GM19328 (cell line): ENCODE measurements around the gene PIGH.
A peak's percentile ranks its signal among the peaks of the same experiment; 100 is the strongest.
"Not testable (repeated sequence)": the region's sequence is repeated elsewhere in the genome, so short reads cannot be mapped to it uniquely, and the experiment has no call there.

Source experiments
- ATAC-seq: cut with Tn5 transposase; IDR thresholded peaks from one replicate; pipeline ENCODE4 v1.9.1; 2021; ENCODE audit warnings: mild to moderate bottlenecking, moderate library complexity; ENCODE audit not compliant: unreplicated experiment

Gene PIGH

DNA sequence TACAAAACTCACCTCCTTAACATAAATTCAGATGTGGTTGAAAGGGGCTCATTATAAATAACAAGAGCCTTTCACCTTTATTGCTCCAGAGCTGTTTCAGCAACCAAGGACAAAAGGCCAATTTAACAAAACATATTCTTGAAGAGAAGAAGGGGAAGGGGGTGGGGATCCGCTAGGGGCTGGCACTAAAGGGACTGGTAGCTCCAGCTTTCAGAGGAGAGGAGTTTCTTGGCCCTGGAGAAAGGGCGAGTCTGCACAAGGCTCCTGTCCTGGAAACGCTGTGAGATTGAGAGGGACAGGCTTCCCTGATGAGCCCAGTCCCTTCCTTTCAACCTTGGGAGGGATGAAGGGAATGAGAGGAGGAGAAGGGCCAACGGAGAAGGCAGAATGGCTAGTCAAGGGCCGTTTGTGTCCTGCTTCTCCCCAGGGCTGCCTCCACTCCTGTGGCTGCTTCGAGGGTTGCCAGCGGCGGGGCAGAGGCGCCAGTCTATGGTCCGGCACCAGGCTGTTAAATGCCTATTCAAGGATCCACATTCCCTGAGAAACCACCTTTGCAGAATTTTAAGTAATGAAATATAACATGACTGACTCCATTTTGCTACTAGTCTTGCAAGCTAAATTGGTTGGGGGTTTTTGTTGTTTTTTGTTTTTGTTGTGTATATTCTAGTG lies 9.7 kb upstream of the PIGH start:
- ATAC-seq: no peak

DNA sequence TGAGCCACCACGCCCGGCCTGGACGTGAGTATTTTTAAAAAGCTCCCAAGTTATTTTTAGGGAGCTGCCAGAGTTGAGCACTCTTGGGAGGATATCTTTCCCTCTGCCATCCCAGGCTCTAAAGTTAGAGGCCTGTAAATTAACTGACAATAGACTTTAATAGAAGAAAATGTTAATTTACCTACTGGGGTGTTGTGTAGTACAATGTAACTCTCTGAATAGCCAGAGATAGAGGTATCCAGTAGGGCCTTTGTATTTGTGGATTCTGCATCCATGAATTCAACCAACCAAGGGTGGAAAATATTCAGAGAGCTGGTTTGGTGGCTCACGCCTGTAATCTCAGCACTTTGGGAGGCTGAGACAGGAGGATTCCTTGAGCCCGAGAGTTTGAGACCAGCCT lies 7.6 kb upstream of the PIGH start:
- no peak for ATAC-seq

DNA sequence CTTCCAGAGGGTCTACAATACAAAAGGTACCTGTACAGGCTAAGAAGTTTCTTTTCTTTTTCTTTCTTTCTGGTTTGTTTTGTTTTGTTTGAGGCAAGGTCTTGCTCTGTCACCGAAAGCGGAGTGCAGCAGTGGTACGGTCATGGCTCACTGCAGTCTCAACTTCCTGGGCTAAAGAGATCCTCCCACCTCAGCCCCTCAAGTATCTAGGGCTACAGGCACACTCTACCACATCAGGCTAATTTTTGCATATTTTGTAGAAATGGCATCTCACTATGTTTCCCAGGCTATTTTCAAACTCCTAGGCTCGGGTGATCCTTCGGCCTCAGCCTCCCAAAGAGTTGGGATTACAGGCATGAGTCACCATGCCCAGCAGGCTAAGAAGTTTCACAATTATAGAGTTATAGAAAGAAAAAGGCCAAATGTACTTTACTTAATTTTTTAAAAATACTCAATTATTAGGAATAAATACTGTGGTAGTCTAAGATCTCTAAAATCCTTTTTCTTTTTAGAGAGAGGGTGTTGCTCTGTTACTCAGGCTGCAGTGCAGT lies 3.0 kb upstream of the PIGH start:
- peak; percentile 48 for ATAC-seq

DNA sequence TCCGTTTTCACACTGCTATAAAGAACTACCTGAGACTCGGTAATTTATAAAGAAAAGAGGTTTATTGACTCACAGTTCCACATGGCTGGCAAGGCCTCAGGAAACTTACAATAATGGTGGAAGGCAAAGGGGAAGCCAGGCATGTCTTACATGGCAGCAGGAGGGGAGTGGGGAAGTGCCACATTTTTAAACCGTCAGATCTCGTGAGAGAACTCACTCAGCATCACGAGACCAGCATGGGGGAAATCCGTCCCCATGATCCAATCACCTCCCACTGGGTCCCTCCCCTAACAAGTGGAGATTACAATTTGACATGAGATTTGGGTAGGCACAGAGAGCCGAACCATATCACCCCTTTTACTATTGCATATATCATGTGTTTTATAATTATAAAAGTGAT lies 2.0 kb upstream of the PIGH start:
- ATAC-seq: no peak

DNA sequence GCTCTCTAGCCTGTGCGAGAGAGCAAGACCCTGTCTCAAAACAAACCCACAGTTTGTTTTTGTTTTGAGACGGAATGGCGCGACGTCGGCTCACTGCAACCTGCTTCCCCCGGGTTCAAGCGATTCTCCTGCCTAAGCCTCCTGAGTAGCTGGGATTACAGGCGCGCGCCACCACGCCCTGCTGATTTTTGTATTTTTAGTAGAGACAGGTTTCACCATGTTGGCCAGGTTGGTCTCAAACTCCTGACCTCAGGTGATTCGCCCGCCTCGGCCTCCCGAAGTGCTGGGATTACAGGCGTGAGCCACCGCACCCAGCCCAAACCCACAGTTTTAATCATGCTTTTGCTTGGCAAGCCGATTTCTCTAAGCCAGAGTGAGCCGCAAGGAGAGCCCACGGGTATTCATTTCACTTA lies 500 bp upstream of the PIGH start:
- ATAC-seq: not testable (repeated sequence)

DNA sequence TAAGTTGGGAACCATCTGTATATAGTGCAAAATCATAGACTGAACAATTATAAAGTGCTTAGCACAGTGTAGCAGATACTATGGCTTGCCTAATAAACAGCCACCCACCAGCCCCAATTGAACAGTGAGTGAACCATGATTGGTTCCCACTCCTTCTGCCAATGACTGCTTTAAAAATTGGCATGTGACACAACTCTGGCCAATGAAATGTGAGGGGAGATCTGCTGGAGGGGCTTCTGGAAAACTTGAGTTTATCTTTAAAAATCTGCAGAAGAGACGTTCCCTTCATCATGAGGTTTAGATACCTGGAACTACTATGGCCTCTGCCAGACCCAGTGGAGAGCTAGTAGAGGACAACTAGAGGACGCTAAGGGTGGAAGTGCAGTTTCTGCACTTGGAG lies 4.7 kb downstream of the PIGH start:
- no peak for ATAC-seq

DNA sequence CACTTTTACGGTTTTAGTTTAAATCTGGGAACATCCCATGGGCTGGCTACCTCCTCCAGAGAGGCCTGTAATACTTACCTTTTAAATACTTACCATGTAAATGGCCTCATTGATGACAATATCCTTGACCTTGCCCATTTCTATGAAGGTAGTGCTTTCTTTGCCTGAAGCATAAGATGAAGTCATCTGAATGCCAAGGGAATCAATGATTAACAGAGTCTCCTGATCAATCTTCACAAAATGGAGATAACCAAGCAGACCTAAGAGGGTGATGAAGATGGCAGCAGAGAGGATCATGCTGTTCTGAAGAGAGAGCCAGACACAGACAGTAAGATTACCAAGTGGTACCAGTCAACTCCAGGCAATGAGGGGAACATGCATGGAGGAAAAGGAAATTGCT lies 6.4 kb downstream of the PIGH start:
- not testable (repeated sequence) for ATAC-seq

DNA sequence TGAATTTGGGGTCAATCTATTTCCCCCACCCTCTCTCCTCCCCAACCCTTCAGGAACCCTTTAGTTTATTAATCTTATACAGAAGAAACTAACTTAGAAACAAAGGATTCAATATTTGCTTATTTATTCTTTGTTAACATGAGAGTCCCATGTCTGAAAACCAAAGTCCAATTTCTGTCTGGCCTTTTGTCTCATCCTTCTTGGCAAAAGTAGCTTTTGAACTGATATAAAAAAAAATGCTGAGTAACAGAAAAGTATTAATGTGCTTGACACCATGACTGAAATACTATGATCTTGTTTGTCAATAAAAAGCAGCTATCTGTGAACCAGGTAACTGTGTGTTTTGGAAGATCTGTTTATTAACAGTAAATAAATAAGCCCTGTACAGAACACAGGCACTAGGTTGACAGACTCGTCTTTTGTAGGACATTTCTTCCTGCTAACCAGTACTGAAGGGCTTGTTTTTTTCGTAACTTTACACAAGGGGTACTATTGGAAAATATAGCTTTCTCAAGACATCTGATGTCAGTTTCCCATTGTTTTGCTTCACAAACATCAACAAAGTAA lies 10.8 kb downstream of the PIGH start:
- ATAC-seq: no peak

DNA sequence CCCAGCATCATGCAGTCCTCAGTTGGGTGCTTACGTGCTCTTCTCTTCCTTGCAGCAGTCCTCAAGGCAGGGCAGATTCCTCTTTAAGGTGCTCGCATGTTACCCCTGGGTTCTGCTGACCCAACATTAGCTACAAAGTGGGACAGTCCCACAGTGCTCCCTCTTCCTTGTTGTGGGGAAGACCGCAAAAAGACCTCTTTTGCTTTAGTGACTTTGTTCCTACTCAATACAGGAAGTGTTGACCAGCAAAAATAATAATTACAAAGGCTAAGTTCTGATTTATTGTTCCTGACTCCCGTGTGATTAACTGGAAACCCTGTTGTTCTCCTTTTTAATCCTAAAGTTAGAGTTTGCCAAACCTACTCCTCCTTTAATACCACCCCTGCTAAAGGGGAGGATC lies 13.7 kb downstream of the PIGH start:
- no peak for ATAC-seq

DNA sequence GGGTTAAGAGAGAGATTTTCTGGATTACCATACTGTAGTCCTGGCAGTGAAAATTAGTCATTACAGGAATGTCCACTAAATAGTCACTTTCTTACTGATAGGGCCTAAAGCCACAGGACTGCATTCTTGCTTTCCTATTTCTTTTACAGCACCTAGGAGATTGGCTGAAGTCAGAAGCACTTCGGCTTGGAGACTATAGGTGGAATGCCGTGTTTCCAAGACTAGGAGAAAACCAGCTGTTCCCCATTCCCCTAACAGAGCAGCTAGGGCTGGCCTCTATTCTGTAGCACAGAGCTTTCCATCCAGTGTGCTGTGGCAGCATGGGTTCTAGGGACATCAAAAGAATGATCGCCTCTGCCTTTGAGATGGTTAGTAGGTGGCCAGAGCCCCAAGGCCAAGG lies 15.1 kb downstream of the PIGH start:
- ATAC-seq: no peak

DNA sequence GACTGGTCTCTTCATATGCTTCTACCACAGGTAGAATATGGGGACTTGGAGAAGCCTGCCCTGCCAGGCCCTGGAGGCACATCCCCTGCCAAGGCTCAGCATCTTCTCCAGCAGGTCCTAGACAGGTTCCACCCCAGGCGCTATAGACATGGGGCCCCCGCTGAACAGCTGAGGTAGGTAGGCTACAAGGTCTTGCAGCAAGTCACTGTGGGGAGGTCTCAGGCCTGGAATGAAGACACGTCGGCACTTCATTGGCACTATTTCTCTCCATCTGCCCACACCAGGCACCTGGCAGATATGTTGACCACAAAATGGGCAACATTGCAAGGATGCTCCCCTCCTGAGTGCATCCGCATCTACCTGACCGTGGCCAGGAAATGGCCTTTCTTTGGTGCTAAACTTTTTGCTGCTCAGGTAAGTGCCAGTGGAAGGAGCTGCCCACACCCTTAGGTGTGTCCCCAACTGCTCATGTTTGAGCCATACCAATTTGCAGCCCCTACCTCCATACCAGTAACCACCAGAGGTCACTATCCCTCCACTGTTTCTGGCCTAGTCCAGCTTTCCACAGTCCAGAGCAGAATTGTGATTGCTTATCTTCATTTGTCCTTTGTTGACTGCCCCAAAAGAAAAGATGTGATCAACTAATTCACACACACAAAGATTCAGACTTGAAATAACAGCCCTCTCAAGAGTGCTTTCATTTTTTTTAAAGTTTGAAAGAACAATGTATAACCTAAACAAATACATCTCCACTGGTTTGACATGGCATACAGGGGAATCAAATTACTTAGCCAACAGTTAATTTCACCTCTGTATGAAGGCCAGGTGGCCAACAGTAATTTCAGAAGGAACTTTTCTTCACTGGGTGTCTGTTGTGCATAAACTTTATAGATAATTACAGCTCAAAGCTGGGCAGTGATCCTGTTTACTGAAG lies 16.1 kb downstream of the PIGH start:
- ATAC-seq: no peak

DNA sequence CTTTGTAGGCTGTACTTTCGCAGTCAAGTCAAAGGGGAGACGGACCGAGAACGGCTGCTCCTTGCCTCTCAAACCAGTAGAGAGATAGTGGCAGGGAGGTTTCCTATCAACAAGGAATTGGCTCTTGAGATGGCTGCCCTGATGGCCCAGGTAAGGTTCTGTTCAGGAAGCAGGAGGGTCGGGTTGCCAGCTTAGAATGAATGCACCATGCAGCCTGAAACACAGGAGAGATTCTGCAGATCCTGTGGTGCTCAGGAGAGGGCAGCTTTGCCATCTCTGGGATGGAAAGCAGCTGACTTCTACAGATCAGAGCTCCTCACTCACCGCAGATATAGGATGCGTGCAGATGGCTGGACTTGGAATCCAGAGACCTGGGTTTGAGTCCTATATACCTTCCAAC lies 18.0 kb downstream of the PIGH start:
- no peak for ATAC-seq

DNA sequence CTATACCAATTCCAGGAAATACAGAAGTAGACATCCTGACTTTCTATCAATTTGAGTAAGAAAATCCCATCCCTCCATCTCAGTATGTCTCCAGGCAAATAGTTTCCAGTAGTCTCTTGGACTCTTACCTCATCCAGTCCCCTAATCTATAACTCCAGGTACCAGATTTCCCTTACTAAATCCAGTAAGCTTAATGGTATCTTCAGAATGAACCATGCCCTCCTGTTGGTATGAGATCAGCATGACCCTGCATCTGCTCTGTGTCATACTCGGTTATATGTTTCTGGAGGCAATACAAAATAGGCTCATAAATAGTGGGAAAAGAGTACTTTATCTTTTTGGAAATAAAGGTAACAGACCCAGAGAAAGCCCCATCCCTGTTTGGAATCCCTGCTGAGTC lies 18.4 kb downstream of the PIGH start:
- ATAC-seq: no peak

DNA sequence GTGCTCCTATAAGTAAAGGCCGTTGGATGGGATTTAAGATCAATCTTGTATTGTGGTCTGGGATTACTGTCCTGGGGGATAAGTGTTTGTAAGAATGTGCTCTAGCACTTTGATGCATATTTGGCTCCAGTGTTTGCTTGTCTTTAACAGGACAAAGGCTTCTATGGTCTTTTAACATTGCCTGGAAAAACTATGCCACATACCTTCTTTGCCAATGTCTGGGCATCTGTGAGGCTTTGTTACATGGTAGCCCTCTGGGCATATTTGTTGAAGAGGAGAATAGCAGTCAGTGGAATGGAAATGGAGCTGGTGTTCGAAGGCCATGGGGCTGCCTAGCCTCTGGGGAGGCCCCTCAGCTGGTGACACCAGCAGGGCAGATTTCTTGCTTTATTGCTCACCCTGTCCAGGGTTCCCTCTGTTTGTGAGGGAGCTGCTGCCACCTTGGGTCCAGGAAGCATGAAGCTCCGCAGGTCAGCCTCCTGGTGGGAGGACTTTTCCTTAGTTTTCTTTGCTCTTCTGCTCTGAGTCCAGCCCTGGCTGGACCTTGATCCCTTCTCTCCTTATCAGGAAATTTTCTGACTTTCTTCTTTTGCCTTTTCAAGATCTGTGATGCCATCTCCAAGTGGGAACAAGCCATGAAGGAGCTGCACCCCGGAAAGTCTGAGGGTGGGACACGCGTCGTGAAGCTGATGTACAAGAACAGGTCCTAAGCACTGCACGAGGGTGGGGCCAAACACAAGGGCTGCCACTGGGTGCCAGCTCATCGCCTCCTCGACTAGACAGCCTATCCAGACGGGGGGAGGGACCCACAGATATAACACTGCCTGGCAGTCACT lies 19.5 kb downstream of the PIGH start:
- ATAC-seq: no peak

DNA sequence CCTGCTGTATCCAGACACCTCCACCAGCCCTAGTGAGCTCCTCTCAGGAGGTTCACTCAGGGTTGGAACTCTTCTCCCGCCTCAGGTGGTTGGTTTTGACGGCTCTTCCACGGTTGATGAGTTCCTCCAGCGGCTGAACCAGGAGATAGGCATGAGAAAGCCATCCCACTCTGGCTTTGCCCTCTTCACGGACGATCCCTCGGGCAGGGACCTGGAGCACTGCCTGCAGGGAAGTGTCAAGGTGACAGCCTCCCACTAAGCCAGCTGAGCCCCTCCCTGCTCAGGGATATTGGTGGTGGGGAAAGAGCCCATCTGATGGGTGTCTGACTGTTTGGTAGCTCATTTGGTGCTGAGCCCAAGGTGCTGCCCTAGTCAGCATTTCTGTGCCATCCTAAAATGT lies 20.4 kb downstream of the PIGH start:
- ATAC-seq: no peak

DNA sequence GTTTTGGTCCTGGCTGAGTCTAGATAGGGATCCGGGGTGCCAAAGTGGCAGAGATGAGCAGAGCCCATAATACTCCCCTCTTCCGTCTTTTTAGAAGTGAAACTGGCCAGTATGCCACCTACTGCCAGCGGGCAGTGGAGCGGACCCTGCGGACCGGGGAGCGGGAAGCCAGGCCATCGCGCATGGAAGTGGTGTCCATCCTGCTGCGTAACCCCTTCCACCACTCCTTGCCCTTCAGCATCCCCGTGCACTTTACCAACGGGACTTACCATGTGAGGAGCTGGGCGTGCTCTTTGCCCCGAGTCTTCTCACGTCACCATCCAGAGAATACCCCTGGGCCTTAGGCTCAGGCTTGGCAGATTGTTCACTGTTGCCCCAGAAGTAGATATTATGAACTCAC lies 21.0 kb downstream of the PIGH start:
- no peak for ATAC-seq

DNA sequence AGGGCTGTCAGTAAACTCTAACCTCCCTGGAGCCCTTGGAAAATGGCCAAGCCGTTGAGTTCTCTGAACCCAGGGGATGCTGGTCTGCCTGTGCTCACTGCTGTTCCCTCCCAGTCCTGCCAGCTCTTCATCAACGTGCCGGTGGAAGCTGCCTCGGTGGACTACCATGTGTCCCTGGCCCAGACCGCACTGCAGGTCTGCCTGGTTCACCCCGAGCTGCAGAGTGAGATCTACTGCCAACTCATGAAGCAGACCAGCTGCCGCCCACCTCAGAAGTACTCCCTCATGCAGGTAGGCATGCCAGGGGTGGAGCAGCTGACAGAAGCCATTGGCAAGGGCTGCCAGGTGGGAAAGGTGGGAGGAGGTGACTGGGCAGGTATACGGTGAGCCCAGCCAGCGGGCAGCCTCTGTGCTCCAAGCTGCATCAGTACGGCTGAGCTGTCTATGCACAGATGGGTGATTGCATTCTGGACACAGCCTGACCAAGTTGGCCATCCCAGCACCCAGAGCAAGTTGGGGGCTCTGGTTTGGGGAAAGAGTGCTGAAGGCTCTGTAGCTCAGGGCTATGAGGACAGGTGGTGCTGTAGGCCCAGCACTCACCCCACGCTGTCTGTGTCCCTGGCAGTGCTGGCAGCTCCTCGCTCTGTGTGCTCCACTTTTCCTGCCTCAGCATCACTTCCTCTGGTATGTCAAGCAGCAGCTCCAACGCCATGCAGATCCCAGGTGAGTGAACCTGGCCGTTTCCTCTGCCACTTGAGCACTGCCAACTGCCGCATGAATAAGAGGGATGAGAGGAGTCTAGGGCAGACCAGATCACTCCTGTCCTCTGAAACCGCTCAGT lies 21.9 kb downstream of the PIGH start:
- no peak for ATAC-seq

DNA sequence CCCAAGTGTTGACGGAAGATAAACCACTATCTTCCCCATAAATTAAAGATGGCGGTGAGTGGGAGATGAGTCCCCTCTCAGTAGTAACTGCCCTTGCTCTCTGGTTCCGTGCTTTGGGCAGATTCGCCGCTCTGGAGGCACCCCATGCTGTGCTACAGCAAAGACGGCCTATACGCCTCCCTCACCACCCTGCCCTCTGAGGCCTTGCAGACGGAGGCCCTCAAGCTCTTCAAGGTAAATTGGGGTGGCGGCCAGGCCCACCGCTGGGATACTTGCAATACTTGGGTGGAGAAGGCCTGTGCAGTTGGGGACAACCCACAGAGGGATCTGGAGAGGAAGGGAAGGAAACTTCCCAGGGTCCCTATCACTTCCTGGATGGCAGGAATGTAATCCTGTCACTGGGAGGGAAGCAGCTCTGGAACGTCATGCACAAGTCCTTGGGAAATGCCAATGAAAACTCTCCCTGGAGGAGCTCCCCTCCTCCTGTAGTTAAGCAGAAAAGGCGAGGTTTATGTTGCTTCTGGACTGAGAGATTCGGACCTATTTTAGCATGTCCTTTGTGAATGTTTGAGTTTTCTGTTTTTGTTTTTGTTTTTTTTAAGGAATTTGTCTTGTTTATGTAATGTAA lies 22.8 kb downstream of the PIGH start:
- ATAC-seq: no peak

DNA sequence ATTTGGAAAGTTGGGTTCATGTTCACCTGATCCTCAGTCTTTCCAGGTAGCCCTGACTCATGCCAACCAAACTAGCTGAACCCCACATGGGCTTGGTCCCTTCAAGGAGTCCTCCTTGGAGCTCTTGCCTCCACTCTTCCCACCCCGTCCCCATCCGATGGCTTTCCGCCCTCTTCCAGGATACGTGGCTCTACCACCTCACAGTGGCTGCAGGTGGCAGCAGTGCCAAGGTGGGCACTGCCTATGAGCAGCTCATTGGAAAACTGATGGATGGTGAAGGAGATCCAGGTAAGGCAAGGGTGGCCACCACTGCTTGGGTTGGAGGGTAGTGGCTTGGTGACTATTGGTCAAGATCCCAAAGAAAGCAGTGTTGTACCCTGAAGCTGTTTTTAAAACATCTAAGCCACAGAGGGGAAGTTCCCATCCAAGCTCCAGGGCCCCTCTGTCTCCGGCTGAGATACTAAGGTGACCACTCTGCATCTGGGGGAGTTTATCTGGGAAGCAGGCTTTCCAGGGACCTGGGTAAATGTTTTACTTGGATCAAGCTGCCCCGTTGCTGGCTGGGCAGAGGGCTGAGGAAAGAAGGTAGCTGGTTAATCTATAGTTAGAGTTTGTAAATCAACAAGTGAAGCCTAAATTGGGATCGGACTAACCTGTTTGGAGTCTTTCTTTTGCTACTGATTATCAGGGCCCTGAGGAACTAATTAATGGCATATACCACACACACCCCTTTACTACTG lies 23.7 kb downstream of the PIGH start:
- no peak for ATAC-seq
